ENCODE measurements around the gene STAG1.

- TF ChIP-seq SMC3 (IDR thresholded peaks at IDR 0.05) = no peak
- no peak for TF ChIP-seq CTCF (IDR thresholded peaks at IDR 0.05)
- TF ChIP-seq CEBPB (IDR thresholded peaks at IDR 0.05) = no peak
- no peak for TF ChIP-seq POLR2A (IDR thresholded peaks at IDR 0.05; ENCODE audit: low read length)
- no peak for TF ChIP-seq NFE2L2 (conservative IDR thresholded peaks at IDR 0.05; ENCODE audit: low read length)
- no peak for TF ChIP-seq REST (IDR thresholded peaks at IDR 0.05)
- no peak for TF ChIP-seq RCOR1 (IDR thresholded peaks at IDR 0.05; ENCODE audit: low read depth, low read length)
- TF ChIP-seq ZFP36 (IDR thresholded peaks at IDR 0.05; ENCODE audit: borderline replicate concordance, partially characterized antibody) = no peak
- TF ChIP-seq SREBF2 (IDR thresholded peaks at IDR 0.05) = no peak
- TF ChIP-seq MAX (IDR thresholded peaks at IDR 0.05) = no peak
- no peak for TF ChIP-seq RARB (CRISPR knock-in tag; IDR thresholded peaks at IDR 0.05)
- no peak for TF ChIP-seq RAD21 (conservative IDR thresholded peaks at IDR 0.05 in 1 of 2, IDR thresholded peaks at IDR 0.05 in 1 of 2)
- no peak for TF ChIP-seq CHD4 (IDR thresholded peaks at IDR 0.05; ENCODE audit: borderline replicate concordance)
- no peak for TF ChIP-seq RFX5 (IDR thresholded peaks at IDR 0.05)
Observed at GRCh38 chr3:136740351-136740958, 11.7 kb downstream of the STAG1 start.
